ENCODE data around the gene LRMDA. TPM values are rescaled to one million over a fixed set of nuclear protein-coding genes. Genes with fewer than 3 reads are reported as not detected.

The LRMDA gene
- total and polyA plus RNA-seq, 10 of the 15 experiments (the other 5 are each of a cell fraction or from before 2014, with no cell fraction given) = 0.07 to 0.54 (median 0.29) TPM; not detected in 4

DNA sequence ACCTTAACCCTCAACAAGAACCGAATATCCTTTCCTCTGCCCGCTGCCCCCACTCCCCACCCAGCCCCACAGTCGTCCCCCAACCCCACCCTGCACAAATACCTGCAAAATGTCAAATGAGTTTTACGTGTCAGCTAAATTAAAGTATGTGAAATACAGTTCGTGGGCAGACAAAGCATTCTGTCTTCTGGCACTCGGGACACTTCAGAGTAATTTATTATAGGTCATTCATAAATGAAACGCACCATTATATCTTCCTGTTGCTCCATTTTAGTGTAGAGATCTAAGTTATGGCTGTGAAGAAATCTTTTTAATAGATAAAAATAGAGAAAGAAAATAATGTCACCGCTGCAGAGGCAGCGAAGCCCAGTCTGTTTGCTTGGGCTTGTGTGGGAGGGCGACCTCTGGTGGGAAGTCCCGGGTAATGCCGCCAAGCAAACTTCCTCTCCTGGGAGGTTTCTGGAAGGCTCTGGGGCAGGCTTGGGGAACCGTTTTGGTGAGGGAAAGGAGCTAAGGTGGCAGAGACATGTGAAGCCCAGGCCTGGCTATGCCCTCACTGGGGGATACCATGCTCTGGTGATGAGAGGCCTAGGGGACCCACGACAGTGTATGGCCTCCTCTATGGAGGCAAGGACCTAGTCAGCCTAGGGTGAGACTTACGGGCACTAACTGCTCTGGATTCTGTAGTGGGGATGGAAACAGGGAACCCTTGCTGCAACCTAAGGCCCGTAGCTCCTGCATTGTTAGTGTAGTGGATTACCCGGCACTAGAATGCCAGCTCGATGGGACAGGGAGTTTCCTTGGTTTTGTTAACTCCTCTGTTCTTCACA is 604.9 kb downstream of the LRMDA start (continued):
- TF ChIP-seq, protein P1, sequence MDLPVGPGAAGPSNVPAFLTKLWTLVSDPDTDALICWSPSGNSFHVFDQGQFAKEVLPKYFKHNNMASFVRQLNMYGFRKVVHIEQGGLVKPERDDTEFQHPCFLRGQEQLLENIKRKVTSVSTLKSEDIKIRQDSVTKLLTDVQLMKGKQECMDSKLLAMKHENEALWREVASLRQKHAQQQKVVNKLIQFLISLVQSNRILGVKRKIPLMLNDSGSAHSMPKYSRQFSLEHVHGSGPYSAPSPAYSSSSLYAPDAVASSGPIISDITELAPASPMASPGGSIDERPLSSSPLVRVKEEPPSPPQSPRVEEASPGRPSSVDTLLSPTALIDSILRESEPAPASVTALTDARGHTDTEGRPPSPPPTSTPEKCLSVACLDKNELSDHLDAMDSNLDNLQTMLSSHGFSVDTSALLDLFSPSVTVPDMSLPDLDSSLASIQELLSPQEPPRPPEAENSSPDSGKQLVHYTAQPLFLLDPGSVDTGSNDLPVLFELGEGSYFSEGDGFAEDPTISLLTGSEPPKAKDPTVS (IDR thresholded peaks at IDR 0.05; ENCODE audit: low read depth, low read length) = 0 out of 2 replicates have a peak, but pooled peaks have one; percentile 53
- TF ChIP-seq TARDBP (IDR thresholded peaks at IDR 0.05; ENCODE audit: borderline replicate concordance) = no peak
- peak; percentile 64; the same call in 1 of the 2 replicates for TF ChIP-seq SPI1 (IDR thresholded peaks at IDR 0.05; ENCODE audit: borderline replicate concordance, insufficient read depth, low read depth, low read length)

DNA sequence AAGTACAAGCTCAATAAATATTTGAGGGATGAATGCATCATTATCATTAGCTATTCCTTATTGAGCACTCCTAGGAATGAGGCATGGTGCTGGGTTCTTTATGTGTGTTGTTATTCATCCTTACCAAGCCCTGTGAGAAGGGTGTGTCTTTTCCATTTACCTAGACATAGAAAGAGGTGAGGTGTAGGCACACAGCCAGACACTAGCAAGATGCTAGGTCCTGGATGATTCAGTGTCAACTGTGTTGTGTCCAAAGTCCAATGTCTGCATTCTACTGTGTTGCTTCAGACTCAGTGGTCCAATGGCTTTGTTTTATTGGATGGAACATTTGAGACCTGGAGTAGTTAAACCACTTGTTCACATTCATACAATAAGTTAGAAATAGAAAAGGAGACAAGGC is 605.5 kb downstream of the LRMDA start:
- CTCF ChIA-PET = interaction anchor here (0.5 to 3.3 kb wide), 29 partner anchors 10 to 947 kb away, joined by 3 to 31 read pairs (median 3); partner anchors contain the start of gene ZNF503
- Histone ChIP-seq H3K9me3 (replicated peaks; ENCODE audit: control insufficient read depth, insufficient read depth, low read length) (no peaks in the 10 kb centered on the region; the same call in 2 of the 3 replicates), H3K4me3 (no peak overlapping the region), H3K27me3 (replicated peaks in 1 of 2; ENCODE audit: control insufficient read depth in 2 of 2, insufficient read depth in 2 of 2, low read length in 1 of 2) (no peaks in the 10 kb centered on the region), H3K36me3 (ENCODE audit: control insufficient read depth in 2 of 2, insufficient read depth in 2 of 2, low read length in 1 of 2) (no peaks in the 10 kb centered on the region), H4K20me1 (ENCODE audit: control insufficient read depth, insufficient read depth) (no peaks in the 10 kb centered on the region; the same call in 1 of the 2 replicates), H3K79me2 (ENCODE audit: control insufficient read depth, insufficient read depth, low read length) (no peaks in the 10 kb centered on the region), H3K9ac (ENCODE audit: control insufficient read depth, insufficient read depth, low read length) (no peak overlapping the region), H2AFZ (ENCODE audit: control insufficient read depth, low read depth, low read length) (no peak overlapping the region), H3K27ac (ENCODE audit: control insufficient read depth, insufficient read depth) (no peak overlapping the region), H3K4me1 (ENCODE audit: control insufficient read depth, insufficient read depth, low read length) (no peaks in the 10 kb centered on the region), H3K4me2 (ENCODE audit: control insufficient read depth, insufficient read depth) (no peak overlapping the region)
- DNase-seq (ENCODE audit: low read depth, low spot score) (no peak), FAIRE-seq (no peak), ATAC-seq (no peak)
- POLR2A ChIA-PET = interaction anchor here (1.0 kb wide), 1 partner anchor 635 kb away, joined by 3 read pairs; the partner anchor contains the start of gene ZNF503
- no TSS peak for BruUV-seq (replicated peaks)
- TF ChIP-seq PAX5 (IDR thresholded peaks at IDR 0.05; ENCODE audit: borderline replicate concordance, low read depth, low read length) (no peak), RELA (IDR thresholded peaks at IDR 0.05; ENCODE audit: borderline replicate concordance, partially characterized antibody) (no peak), IRF4 (IDR thresholded peaks at IDR 0.05; ENCODE audit: low read depth, low read length) (no peak), ELK1 (IDR thresholded peaks at IDR 0.05; ENCODE audit: low read depth, low read length) (no peak), SIN3A (IDR thresholded peaks at IDR 0.05; ENCODE audit: low read depth, low read length) (no peak), SRF (IDR thresholded peaks at IDR 0.05; ENCODE audit: low read depth in 2 of 2, low read length in 2 of 2) (no peak), ZSCAN29 (IDR thresholded peaks at IDR 0.05) (no peak)
- TF ChIP-seq, protein P2, sequence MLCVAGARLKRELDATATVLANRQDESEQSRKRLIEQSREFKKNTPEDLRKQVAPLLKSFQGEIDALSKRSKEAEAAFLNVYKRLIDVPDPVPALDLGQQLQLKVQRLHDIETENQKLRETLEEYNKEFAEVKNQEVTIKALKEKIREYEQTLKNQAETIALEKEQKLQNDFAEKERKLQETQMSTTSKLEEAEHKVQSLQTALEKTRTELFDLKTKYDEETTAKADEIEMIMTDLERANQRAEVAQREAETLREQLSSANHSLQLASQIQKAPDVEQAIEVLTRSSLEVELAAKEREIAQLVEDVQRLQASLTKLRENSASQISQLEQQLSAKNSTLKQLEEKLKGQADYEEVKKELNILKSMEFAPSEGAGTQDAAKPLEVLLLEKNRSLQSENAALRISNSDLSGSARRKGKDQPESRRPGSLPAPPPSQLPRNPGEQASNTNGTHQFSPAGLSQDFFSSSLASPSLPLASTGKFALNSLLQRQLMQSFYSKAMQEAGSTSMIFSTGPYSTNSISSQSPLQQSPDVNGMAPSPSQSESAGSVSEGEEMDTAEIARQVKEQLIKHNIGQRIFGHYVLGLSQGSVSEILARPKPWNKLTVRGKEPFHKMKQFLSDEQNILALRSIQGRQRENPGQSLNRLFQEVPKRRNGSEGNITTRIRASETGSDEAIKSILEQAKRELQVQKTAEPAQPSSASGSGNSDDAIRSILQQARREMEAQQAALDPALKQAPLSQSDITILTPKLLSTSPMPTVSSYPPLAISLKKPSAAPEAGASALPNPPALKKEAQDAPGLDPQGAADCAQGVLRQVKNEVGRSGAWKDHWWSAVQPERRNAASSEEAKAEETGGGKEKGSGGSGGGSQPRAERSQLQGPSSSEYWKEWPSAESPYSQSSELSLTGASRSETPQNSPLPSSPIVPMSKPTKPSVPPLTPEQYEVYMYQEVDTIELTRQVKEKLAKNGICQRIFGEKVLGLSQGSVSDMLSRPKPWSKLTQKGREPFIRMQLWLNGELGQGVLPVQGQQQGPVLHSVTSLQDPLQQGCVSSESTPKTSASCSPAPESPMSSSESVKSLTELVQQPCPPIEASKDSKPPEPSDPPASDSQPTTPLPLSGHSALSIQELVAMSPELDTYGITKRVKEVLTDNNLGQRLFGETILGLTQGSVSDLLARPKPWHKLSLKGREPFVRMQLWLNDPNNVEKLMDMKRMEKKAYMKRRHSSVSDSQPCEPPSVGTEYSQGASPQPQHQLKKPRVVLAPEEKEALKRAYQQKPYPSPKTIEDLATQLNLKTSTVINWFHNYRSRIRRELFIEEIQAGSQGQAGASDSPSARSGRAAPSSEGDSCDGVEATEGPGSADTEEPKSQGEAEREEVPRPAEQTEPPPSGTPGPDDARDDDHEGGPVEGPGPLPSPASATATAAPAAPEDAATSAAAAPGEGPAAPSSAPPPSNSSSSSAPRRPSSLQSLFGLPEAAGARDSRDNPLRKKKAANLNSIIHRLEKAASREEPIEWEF (IDR thresholded peaks at IDR 0.05; ENCODE audit: insufficient replicate concordance, low read depth, low read length) = no peak
- RAD21 ChIA-PET (ENCODE audit: unreplicated experiment) = interaction anchor here (0.6 to 3.1 kb wide), 12 partner anchors 10 to 640 kb away, joined by 3 to 38 read pairs (median 3); partner anchors contain the start of gene ZNF503
- in situ Hi-C loops (cut with MboI) = loop anchor here (25.0 kb wide), 1 partner anchor 650 kb away; no protein-coding TSS in a partner anchor
- intact Hi-C loops (cut with micrococcal nuclease; ENCODE audit: unreplicated experiment) = loop anchor here (2.0 to 5.0 kb wide), 2 partner anchors 510 to 636 kb away; partner anchors contain the start of gene ZNF503
- SMC1A ChIA-PET (ENCODE audit: uncharacterized antibody, unreplicated experiment) = interaction anchor here (1.0 to 2.2 kb wide), 8 partner anchors 49 to 741 kb away, joined by 3 to 17 read pairs (median 5); partner anchors contain the start of gene ZNF503

Measured in GM12878 (cell line).